Umbilical cord (tissue), 2 donors: Measurements from ENCODE around the gene PEAK1. TPM values are rescaled to one million over a fixed set of nuclear protein-coding genes. Genes with fewer than 3 reads are reported as not detected.

Source experiments
- DNase-seq: peaks from one replicate; pipeline ENCODE4 v3.0.0-alpha.2; 2015; ENCODE audit warnings: low spot score
- total RNA-seq: library from RNA; depleted of rRNA; stranded (reverse); fragments of >200 nt; gene quantifications from one replicate; pipeline ENCODE4 v1.2.3, GENCODE V29; 2014; ENCODE audit warnings: low replicate concordance; ENCODE audit not compliant: insufficient read depth

Gene PEAK1
- total RNA-seq, 1 donor from 2014 or later = 129 TPM

GRCh38 chr15:77143191-77143590 lies 276.7 kb downstream of the PEAK1 start:
- DNase-seq = no peak

- no peak for DNase-seq
These were observed 279.7 kb downstream of the PEAK1 start for GRCh38 chr15:77140220-77140619.

- no peak for DNase-seq
These were observed 280.6 kb downstream of the PEAK1 start for GRCh38 chr15:77139312-77139711.

GRCh38 chr15:77138167-77138522 lies 281.8 kb downstream of the PEAK1 start:
- DNase-seq = no peak

- no peak for DNase-seq
These were observed 284.7 kb downstream of the PEAK1 start for GRCh38 chr15:77135181-77135580.

GRCh38 chr15:77130315-77130930 lies 289.5 kb downstream of the PEAK1 start:
- no peak for DNase-seq

GRCh38 chr15:77127626-77128025 lies 292.3 kb downstream of the PEAK1 start:
- peak; percentile 62 for DNase-seq

- no peak for DNase-seq
These were observed 293.2 kb downstream of the PEAK1 start for GRCh38 chr15:77126529-77127326.

GRCh38 chr15:77123854-77124253 lies 296.1 kb downstream of the PEAK1 start:
- DNase-seq = no peak

GRCh38 chr15:77122576-77122975 lies 297.3 kb downstream of the PEAK1 start:
- DNase-seq = no peak

GRCh38 chr15:77121599-77121998 lies 298.3 kb downstream of the PEAK1 start:
- DNase-seq = no peak

- no peak for DNase-seq
These were observed 299.3 kb downstream of the PEAK1 start for GRCh38 chr15:77120576-77120975.

GRCh38 chr15:77119446-77119845 lies 300.5 kb downstream of the PEAK1 start:
- DNase-seq = no peak

- peak; percentile 91 for DNase-seq
These were observed 301.0 kb downstream of the PEAK1 start for GRCh38 chr15:77118882-77119321.

- no peak for DNase-seq
These were observed 304.7 kb downstream of the PEAK1 start for GRCh38 chr15:77115179-77115578.

- DNase-seq = no peak
These were observed 306.9 kb downstream of the PEAK1 start for GRCh38 chr15:77112838-77113504.

- DNase-seq = no peak
These were observed 308.1 kb downstream of the PEAK1 start for GRCh38 chr15:77111789-77112188.

- DNase-seq = peak; percentile 83
These were observed 312.2 kb downstream of the PEAK1 start for GRCh38 chr15:77107531-77108355.

- peak; percentile 60 for DNase-seq
These were observed 312.8 kb downstream of the PEAK1 start for GRCh38 chr15:77107068-77107467.

- DNase-seq = peak; percentile 78
These were observed 315.7 kb downstream of the PEAK1 start for GRCh38 chr15:77104155-77104554.

- no peak for DNase-seq
These were observed 320.0 kb downstream of the PEAK1 start for GRCh38 chr15:77099741-77100463.
